Endodermal cell (in vitro differentiated cells): ENCODE data around the gene IFT27. TPM values are rescaled to one million over a fixed set of nuclear protein-coding genes. Genes with fewer than 3 reads are reported as not detected.
A peak's percentile ranks its signal among the peaks of the same experiment; 100 is the strongest.

Source experiments
- DNase-seq: peaks from one replicate; pipeline ENCODE4 v3.0.0-alpha.2; 2017
- H3K27ac ChIP-seq: 2 replicates; pipeline ENCODE4 v1.5.1; 2013; ENCODE audit warnings: mild to moderate bottlenecking, low read depth, low read length, moderate library complexity
- H3K27me3 ChIP-seq: 2 replicates; pipeline ENCODE4 v1.6.1; 2013; ENCODE audit warnings: mild to moderate bottlenecking, low read length, moderate library complexity; ENCODE audit not compliant: insufficient read depth, control insufficient read depth, poor library complexity, severe bottlenecking
- H3K36me3 ChIP-seq: 2 replicates; pipeline ENCODE4 v1.7.0; 2013; ENCODE audit warnings: mild to moderate bottlenecking, low read length, moderate library complexity; ENCODE audit not compliant: control insufficient read depth, insufficient read depth
- H3K4me1 ChIP-seq: one replicate; pipeline ENCODE4 v1.7.0; 2013; ENCODE audit warnings: low read length; ENCODE audit not compliant: control insufficient read depth, insufficient read depth
- H3K4me3 ChIP-seq: 2 replicates; pipeline ENCODE4 v1.5.1; 2013; ENCODE audit warnings: mild to moderate bottlenecking, low read length, moderate library complexity
- H3K9ac ChIP-seq: 2 replicates; pipeline ENCODE4 v1.6.1; 2013; ENCODE audit warnings: mild to moderate bottlenecking, low read length, moderate library complexity; ENCODE audit not compliant: poor library complexity, severe bottlenecking; ENCODE audit errors: extremely low read depth
- H3K9me3 ChIP-seq: 2 replicates; pipeline ENCODE4 v1.6.1; 2013; ENCODE audit warnings: mild to moderate bottlenecking, low read length, moderate library complexity; ENCODE audit not compliant: control insufficient read depth
- H3K27ac Mint-ChIP-seq: 2 replicates; pipeline ENCODE4 v1.8.0; 2020; ENCODE audit warnings: mixed read lengths
- H3K27me3 Mint-ChIP-seq: 2 replicates; pipeline ENCODE4 v1.8.0; 2021; ENCODE audit warnings: mild to moderate bottlenecking, mixed read lengths; ENCODE audit not compliant: insufficient read depth
- H3K36me3 Mint-ChIP-seq: 2 replicates; pipeline ENCODE4 v1.8.0; 2020; ENCODE audit warnings: low read depth, mixed read lengths
- H3K4me1 Mint-ChIP-seq: 2 replicates; pipeline ENCODE4 v1.8.0; 2020; ENCODE audit warnings: mixed read lengths
- H3K4me3 Mint-ChIP-seq: 2 replicates; pipeline ENCODE4 v1.8.0; 2020; ENCODE audit warnings: mild to moderate bottlenecking, moderate library complexity, mixed read lengths
- H3K9me3 Mint-ChIP-seq: 2 replicates; pipeline ENCODE4 v1.8.0; 2020; ENCODE audit warnings: mild to moderate bottlenecking, mixed read lengths
- WGBS, 2 experiments: methylation state at CpG; one replicate each; pipeline versions ENCODE4 v1.1.5 to v1.1.7; 2013; ENCODE audit warnings: missing lambda C conversion rate in 2 of 2, mixed read lengths in 1 of 2; ENCODE audit not compliant: insufficient coverage in 1 of 2, insufficient read length in 1 of 2; 5-methylcytosine and 5-hydroxymethylcytosine counted together
- total RNA-seq, 2 donors: library from RNA; stranded (reverse); fragmentation: NEBNext Ultra II Directional in 1 of 2; extraction: Animal tissue kit (Norgen Biotek cat#: 25700) in 1 of 2; gene quantifications; 2 replicates in 1 of 2; 3 replicates in 1 of 2; pipeline ENCODE4 v1.2.1, GENCODE V29; 2021
- TF ChIP-seq, protein P1 (sequence below): fragments of 200-600 bp; sonication (generic); conservative IDR thresholded peaks from 2 replicates; pipeline ENCODE4 v1.5.0; 2021; ENCODE audit warnings: antibody characterized with exemption, mild to moderate bottlenecking

IFT27 gene
- total RNA-seq, 2 donors from 2014 or later, result 49.8 to 65.2 TPM

DNA sequence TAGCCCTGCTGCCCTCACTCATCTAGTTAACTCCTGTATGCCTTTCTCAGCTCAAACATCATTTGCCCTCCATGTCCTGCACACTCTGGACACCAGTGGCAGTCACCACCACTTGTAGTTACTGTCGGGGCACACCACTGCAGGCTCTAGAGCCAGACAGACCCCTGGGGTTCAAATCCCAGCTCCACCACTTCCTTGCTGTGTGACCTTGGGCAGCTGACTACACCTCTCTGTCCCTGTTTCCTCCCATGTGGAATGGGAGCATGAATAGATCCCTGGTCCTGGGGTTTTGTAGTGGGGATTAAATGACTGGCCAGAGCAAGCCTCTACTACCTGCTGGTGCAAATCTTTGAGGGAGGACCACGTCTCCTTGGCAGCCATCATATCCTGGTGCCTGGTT is 7.8 kb upstream of the IFT27 start:
- Mint-ChIP-seq H3K27ac (no peak overlapping the region), H3K36me3 (no peaks in the 10 kb centered on the region), H3K9me3 (peaks cover 6% of the 10 kb centered on the region), H3K4me3 (no peak overlapping the region), H3K27me3 (peaks cover 27% of the 10 kb centered on the region), H3K4me1 (peaks cover 3% of the 10 kb centered on the region)
- Histone ChIP-seq H3K36me3 (no peaks in the 10 kb centered on the region), H3K4me3 (no peak overlapping the region), H3K9me3 (peaks cover 1% of the 10 kb centered on the region), H3K27me3 (peaks cover 7% of the 10 kb centered on the region), H3K4me1 (no peaks in the 10 kb centered on the region), H3K27ac (no peak overlapping the region), H3K9ac (no peak overlapping the region)
- TF ChIP-seq, protein P1, sequence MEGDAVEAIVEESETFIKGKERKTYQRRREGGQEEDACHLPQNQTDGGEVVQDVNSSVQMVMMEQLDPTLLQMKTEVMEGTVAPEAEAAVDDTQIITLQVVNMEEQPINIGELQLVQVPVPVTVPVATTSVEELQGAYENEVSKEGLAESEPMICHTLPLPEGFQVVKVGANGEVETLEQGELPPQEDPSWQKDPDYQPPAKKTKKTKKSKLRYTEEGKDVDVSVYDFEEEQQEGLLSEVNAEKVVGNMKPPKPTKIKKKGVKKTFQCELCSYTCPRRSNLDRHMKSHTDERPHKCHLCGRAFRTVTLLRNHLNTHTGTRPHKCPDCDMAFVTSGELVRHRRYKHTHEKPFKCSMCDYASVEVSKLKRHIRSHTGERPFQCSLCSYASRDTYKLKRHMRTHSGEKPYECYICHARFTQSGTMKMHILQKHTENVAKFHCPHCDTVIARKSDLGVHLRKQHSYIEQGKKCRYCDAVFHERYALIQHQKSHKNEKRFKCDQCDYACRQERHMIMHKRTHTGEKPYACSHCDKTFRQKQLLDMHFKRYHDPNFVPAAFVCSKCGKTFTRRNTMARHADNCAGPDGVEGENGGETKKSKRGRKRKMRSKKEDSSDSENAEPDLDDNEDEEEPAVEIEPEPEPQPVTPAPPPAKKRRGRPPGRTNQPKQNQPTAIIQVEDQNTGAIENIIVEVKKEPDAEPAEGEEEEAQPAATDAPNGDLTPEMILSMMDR, result no peak
- no peak for DNase-seq
- WGBS, 2 experiments, result 92 to 93% methylated on average over 2 of the region's 2 CpGs

DNA sequence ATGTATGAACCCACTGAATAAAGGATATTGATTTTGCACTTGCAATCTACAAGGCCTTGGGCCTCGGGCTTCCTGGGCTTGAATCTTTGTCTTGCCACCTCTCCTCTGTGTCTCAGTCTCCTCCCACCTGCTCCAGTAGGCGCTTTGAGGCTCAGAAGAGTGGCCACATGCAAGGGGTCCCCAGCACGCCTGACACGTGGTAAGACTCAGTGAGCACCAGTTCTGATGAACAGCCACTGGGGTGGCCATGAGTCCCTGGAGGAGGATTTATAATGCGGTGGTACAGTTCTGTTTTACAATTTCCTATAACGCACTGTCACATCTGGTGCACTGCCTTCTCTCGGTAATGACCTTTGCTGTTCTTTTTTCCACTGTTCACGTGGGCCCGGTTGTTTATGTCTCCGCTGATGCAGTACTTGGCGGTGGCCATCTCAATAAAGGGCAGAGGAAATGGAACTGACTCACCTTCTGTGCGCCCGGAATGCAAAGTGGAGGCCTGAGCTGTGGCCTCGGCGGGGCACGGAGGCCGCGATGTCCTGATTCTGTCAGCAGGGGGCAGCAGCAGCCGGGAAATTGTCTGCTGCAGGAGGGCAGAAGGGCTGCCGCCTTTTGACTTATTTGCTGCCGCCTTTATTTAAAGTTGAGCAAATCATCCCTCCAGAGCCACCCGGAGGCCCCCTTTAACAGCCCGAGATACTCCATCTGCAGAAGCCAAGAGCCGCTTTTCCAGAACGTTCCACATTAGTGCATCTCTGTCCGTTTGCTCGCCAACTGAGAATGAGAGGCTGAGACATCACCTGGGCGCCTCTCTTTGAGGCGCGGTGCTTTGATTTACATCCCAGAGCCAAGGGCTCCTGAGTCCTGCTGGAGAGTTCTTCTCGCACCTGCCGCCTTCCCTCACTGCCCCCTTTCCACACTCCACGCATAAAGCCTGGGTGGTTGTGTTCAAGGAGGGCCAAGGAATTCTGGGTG is 6.0 kb upstream of the IFT27 start:
- Histone ChIP-seq H3K36me3 (no peaks in the 10 kb centered on the region), H3K27ac (no peak overlapping the region), H3K9ac (no peak overlapping the region), H3K27me3 (peaks cover 7% of the 10 kb centered on the region), H3K9me3 (peaks cover 19% of the 10 kb centered on the region), H3K4me3 (no peak overlapping the region), H3K4me1 (no peaks in the 10 kb centered on the region)
- H3K27ac Mint-ChIP-seq, result no peak overlapping the region
- H3K36me3 Mint-ChIP-seq, result no peaks in the 10 kb centered on the region
- TF ChIP-seq, protein P1, result peak; percentile 97
- WGBS, 2 experiments, result 37 to 47% methylated on average over 24 to 33 of the region's 33 CpGs
- H3K27me3 Mint-ChIP-seq, result peaks cover 45% of the 10 kb centered on the region
- H3K9me3 Mint-ChIP-seq, result peaks cover 23% of the 10 kb centered on the region
- no peak overlapping the region for H3K4me3 Mint-ChIP-seq
- peaks cover 3% of the 10 kb centered on the region for H3K4me1 Mint-ChIP-seq
- DNase-seq, result peak; percentile 98

DNA sequence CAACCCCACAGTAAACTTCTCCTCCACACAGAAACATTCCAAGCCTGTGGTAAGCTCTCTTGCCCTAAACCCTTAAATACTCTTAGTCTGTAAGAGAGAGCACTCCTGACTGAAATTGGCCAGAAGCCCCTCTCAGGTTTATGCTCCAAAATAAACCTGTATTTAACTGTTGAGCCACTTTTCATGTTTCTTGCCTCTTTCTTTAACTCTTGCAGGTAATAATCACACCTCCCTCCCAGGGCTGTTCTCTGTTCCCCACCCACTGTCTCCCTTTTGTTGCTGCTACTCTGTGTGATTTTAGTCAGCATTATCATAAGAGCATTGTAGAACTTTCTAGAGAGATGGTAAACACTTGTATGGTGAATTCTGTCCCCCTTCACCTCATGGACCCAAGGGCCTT is 2.1 kb upstream of the IFT27 start:
- Mint-ChIP-seq H3K9me3 (peaks cover 29% of the 10 kb centered on the region), H3K4me1 (peaks cover 12% of the 10 kb centered on the region), H3K27ac (no peak overlapping the region), H3K4me3 (no peak overlapping the region), H3K27me3 (peaks cover 39% of the 10 kb centered on the region), H3K36me3 (peaks cover 2% of the 10 kb centered on the region)
- Histone ChIP-seq H3K9me3 (peaks cover 22% of the 10 kb centered on the region), H3K9ac (no peak overlapping the region), H3K27me3 (peaks cover 7% of the 10 kb centered on the region), H3K27ac (no peak overlapping the region), H3K4me3 (no peak overlapping the region), H3K4me1 (no peaks in the 10 kb centered on the region), H3K36me3 (no peaks in the 10 kb centered on the region)
- TF ChIP-seq, protein P1, result no peak
- no peak for DNase-seq
